ENCODE results near the gene FAM107B. TPM values are rescaled to one million over a fixed set of nuclear protein-coding genes. Genes with fewer than 3 reads are reported as not detected.
A peak's percentile ranks its signal among the peaks of the same experiment; 100 is the strongest.

Gene FAM107B
- total and polyA plus RNA-seq, 2 experiments from 2014 or later, result 3.4 to 5.2 TPM

DNA sequence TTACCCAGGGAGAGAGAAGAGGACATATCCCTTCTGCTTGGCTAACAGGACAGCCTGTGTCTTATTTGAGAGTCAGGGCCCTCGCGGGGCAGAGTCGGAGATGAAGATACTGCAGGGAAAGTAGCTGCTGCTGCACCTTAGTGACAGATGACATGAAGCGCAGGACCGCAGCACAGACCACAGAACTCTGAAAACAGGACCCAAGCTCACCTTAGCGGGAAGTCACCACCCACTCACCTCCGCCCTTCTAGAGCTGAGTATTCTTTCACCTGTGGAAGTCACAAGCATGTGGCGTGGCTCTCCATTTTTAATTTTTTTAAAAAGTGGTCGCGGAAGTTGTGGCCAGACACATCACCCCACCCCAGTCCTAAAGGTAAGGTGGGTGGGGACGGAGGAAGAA is 191.4 kb downstream of the FAM107B start:
- no peak for DNase-seq
- no peaks in the 10 kb centered on the region for H3K36me3 ChIP-seq (ENCODE audit: low read depth)
- H3F3A ChIP-seq (ENCODE audit: insufficient read depth), result peaks cover 11% of the 10 kb centered on the region
- no peak overlapping the region for H3K4me2 ChIP-seq (ENCODE audit: unreplicated experiment)
- in situ Hi-C loops (cut with MboI), result no loop called here
- no peaks in the 10 kb centered on the region for H3K9me3 ChIP-seq (ENCODE audit: low read depth)
- no peak overlapping the region for H3K4me3 ChIP-seq
- no peaks in the 10 kb centered on the region for H3K27me3 ChIP-seq (replicated peaks; ENCODE audit: insufficient read depth)
- H2AFZ ChIP-seq, result no peak overlapping the region
- peaks cover 21% of the 10 kb centered on the region for H3K79me2 ChIP-seq (ENCODE audit: insufficient read depth)
- H3K27ac ChIP-seq, result no peak overlapping the region
- peaks cover 8% of the 10 kb centered on the region for H3K4me1 ChIP-seq (ENCODE audit: insufficient read depth)
- no peaks in the 10 kb centered on the region for H4K20me1 ChIP-seq (ENCODE audit: insufficient read depth)
- H3K9me2 ChIP-seq (ENCODE audit: insufficient read depth), result no peaks in the 10 kb centered on the region
- TF ChIP-seq EZH2 (IDR thresholded peaks at IDR 0.05; ENCODE audit: insufficient read depth, poor library complexity, severe bottlenecking) (no peak), EZH2phosphoT487 (IDR thresholded peaks at IDR 0.05; ENCODE audit: insufficient read depth, low read depth) (no peak)
- WGBS, 2 experiments (ENCODE audit: low coverage in 1 of 2, low lambda C conversion rate in 2 of 2, missing lambda C conversion rate in 2 of 2), result 98 to 99% methylated on average over 11 of the region's 11 CpGs
- no peak overlapping the region for H3K9ac ChIP-seq

DNA sequence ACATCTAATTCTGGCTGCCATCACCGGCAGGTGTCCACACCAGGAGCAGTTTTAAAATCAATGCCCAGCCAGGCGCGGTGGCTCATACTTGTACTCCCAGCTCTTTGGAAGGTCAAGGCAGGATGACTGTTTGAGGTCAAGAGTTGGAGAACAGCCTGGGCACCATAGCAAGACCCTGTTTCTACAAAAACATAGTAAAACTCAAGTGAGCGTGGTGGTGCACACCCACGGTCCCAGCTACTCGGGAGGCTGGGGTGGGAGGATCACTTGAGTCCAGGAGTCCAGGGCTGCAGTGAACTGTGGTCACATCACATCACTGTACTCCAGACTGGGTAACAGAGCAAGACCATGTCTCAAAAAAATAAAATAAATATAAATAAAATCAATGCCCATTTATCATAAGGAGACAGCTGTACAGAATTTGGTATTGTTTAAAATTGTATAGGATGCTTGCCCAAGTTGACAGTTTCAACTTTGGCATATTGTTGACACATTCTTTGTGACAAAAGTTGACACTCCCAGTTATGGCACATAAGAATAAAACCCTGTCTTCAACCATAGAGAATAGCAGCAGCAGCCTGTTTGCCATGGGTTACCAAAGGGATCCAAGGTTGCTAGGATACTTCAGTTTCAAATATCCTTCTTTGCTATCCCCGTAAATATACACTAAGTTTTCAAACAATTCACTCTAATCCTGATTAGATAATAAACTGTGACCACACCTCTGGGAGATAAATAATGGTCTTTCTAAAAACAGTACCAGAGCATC is 193.0 kb downstream of the FAM107B start:
- Histone ChIP-seq H3K79me2 (ENCODE audit: insufficient read depth) (peaks cover 24% of the 10 kb centered on the region), H3K9me2 (ENCODE audit: insufficient read depth) (no peaks in the 10 kb centered on the region), H4K20me1 (ENCODE audit: insufficient read depth) (no peaks in the 10 kb centered on the region), H3K9me3 (ENCODE audit: low read depth) (no peaks in the 10 kb centered on the region), H2AFZ (no peak overlapping the region), H3K4me3 (no peak overlapping the region), H3K4me2 (ENCODE audit: unreplicated experiment) (no peak overlapping the region), H3K9ac (no peak overlapping the region), H3K27me3 (replicated peaks; ENCODE audit: insufficient read depth) (no peaks in the 10 kb centered on the region), H3K36me3 (ENCODE audit: low read depth) (no peaks in the 10 kb centered on the region), H3F3A (ENCODE audit: insufficient read depth) (no peaks in the 10 kb centered on the region), H3K27ac (no peak overlapping the region), H3K4me1 (ENCODE audit: insufficient read depth) (no peaks in the 10 kb centered on the region; the same call in 1 of the 2 replicates)
- in situ Hi-C loops (cut with MboI), result no loop called here
- 97% methylated on average over 7 of the region's 7 CpGs for WGBS, 2 experiments (ENCODE audit: low coverage in 1 of 2, low lambda C conversion rate in 2 of 2, missing lambda C conversion rate in 2 of 2)
- no peak for DNase-seq
- TF ChIP-seq EZH2 (IDR thresholded peaks at IDR 0.05; ENCODE audit: insufficient read depth, poor library complexity, severe bottlenecking) (no peak), EZH2phosphoT487 (IDR thresholded peaks at IDR 0.05; ENCODE audit: insufficient read depth, low read depth) (no peak)

DNA sequence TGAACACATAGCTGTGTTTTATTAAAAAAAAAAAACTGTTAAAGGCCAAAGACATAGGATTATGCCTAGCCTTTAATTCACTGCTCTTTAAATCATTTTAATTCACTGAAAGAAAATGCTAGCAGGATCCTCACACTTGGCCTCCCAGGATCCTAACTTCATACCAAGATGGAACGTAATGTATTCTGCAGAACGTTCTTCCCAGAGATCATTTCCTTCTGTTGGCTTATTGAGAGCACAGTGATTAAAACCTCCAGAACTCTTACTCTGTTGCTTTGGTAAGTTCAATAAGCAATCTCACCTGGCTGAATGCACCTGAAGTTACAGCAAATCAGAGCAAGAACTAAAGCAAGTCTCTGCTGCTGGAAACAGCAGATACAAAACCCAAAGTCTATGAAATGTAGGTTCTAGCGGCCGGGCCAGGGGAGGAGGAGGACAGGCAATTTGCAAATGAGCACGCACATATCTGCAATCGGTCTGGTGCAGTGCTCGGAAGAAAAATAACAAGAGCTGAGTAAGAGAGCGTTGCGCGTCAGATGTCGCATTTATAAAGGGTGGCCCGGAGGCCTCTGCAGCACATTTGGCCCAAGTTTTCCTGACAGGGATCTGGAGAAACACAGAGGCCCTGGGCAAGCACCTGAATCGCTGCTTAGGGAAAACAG is 193.9 kb downstream of the FAM107B start:
- Histone ChIP-seq H3K9me3 (ENCODE audit: low read depth) (no peaks in the 10 kb centered on the region), H3F3A (ENCODE audit: insufficient read depth) (no peaks in the 10 kb centered on the region), H4K20me1 (ENCODE audit: insufficient read depth) (no peaks in the 10 kb centered on the region), H3K79me2 (ENCODE audit: insufficient read depth) (peaks cover 16% of the 10 kb centered on the region), H3K4me1 (ENCODE audit: insufficient read depth) (no peaks in the 10 kb centered on the region; the same call in 1 of the 2 replicates), H2AFZ (no peak overlapping the region), H3K4me3 (no peak overlapping the region), H3K27me3 (replicated peaks; ENCODE audit: insufficient read depth) (no peaks in the 10 kb centered on the region), H3K9ac (no peak overlapping the region), H3K27ac (no peak overlapping the region), H3K9me2 (ENCODE audit: insufficient read depth) (no peaks in the 10 kb centered on the region), H3K36me3 (ENCODE audit: low read depth) (no peaks in the 10 kb centered on the region), H3K4me2 (ENCODE audit: unreplicated experiment) (no peak overlapping the region)
- 68 to 75% methylated on average over 13 of the region's 13 CpGs for WGBS, 2 experiments (ENCODE audit: low coverage in 1 of 2, low lambda C conversion rate in 2 of 2, missing lambda C conversion rate in 2 of 2)
- TF ChIP-seq EZH2phosphoT487 (IDR thresholded peaks at IDR 0.05; ENCODE audit: insufficient read depth, low read depth), result no peak
- TF ChIP-seq EZH2 (IDR thresholded peaks at IDR 0.05; ENCODE audit: insufficient read depth, poor library complexity, severe bottlenecking), result no peak
- no peak for DNase-seq
- in situ Hi-C loops (cut with MboI), result no loop called here

DNA sequence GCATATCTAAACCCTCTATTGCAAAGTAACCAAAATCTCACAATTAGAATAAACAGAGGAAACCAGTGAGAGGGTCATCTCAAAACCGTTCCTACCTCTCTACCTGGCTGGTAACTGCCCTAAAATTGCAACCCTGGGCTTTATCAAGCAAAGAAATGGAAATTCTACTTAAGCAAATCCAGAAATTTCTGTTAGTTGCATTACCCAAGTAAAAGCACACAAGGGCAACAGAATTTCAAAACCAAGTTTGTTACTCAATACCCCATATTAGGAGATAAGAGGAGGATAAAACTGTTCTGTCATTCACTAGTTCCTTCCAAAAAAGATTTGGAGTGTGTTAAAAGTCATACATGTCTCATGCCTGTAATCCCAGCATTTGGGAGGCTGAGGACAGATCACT is 195.3 kb downstream of the FAM107B start:
- H3K4me1 ChIP-seq (ENCODE audit: insufficient read depth), result no peaks in the 10 kb centered on the region; the same call in 1 of the 2 replicates
- no peak overlapping the region for H3K4me3 ChIP-seq
- H3K4me2 ChIP-seq (ENCODE audit: unreplicated experiment), result no peak overlapping the region
- H2AFZ ChIP-seq, result no peak overlapping the region
- H3K27ac ChIP-seq, result no peak overlapping the region
- no peaks in the 10 kb centered on the region for H3F3A ChIP-seq (ENCODE audit: insufficient read depth)
- H3K79me2 ChIP-seq (ENCODE audit: insufficient read depth), result peaks cover 26% of the 10 kb centered on the region; the same call in 1 of the 2 replicates
- WGBS, 2 experiments (ENCODE audit: low coverage in 1 of 2, low lambda C conversion rate in 2 of 2, missing lambda C conversion rate in 2 of 2), result 100% methylated on average over 1 of the region's 1 CpG
- no peaks in the 10 kb centered on the region for H3K9me3 ChIP-seq (ENCODE audit: low read depth)
- no peak for TF ChIP-seq EZH2 (IDR thresholded peaks at IDR 0.05; ENCODE audit: insufficient read depth, poor library complexity, severe bottlenecking)
- no peak for TF ChIP-seq EZH2phosphoT487 (IDR thresholded peaks at IDR 0.05; ENCODE audit: insufficient read depth, low read depth)
- in situ Hi-C loops (cut with MboI), result no loop called here
- no peaks in the 10 kb centered on the region for H3K9me2 ChIP-seq (ENCODE audit: insufficient read depth)
- no peaks in the 10 kb centered on the region for H3K36me3 ChIP-seq (ENCODE audit: low read depth)
- no peaks in the 10 kb centered on the region for H4K20me1 ChIP-seq (ENCODE audit: insufficient read depth)
- H3K9ac ChIP-seq, result no peak overlapping the region
- no peaks in the 10 kb centered on the region for H3K27me3 ChIP-seq (replicated peaks; ENCODE audit: insufficient read depth)
- peak; percentile 13 for DNase-seq

All from GM23248 (cell line).